WI38 (cell line): Measurements from ENCODE around the gene ROR2.

ENCODE experiments used
- H3K4me3 ChIP-seq: 2 replicates; pipeline ENCODE4 v1.5.1; 2011; ENCODE audit warnings: low read depth, mild to moderate bottlenecking, control low read depth, low read length
- CTCF ChIP-seq: IDR thresholded peaks from 2 replicates; pipeline ENCODE4 v1.5.1; 2012; ENCODE audit warnings: low read depth, mild to moderate bottlenecking, control low read depth, low read length

The ROR2 gene

GRCh38 chr9:91817106-91817492 lies 132.9 kb downstream of the ROR2 start:
- TF ChIP-seq CTCF, result no peak
- no peak overlapping the region for H3K4me3 ChIP-seq

GRCh38 chr9:91816356-91816755 lies 133.7 kb downstream of the ROR2 start:
- TF ChIP-seq CTCF, result no peak
- no peak overlapping the region for H3K4me3 ChIP-seq

GRCh38 chr9:91815896-91816295 lies 134.1 kb downstream of the ROR2 start:
- TF ChIP-seq CTCF, result no peak

GRCh38 chr9:91814753-91815152 lies 135.3 kb downstream of the ROR2 start:
- TF ChIP-seq CTCF, result no peak
- H3K4me3 ChIP-seq, result no peak overlapping the region

More at GRCh38 chr9:91815896-91816295, 134.1 kb downstream of the ROR2 start:
- H3K4me3 ChIP-seq, result no peak overlapping the region

GRCh38 chr9:91814201-91814600 lies 135.8 kb downstream of the ROR2 start:
- TF ChIP-seq CTCF, result no peak
- no peak overlapping the region for H3K4me3 ChIP-seq

GRCh38 chr9:91813176-91813795 lies 136.7 kb downstream of the ROR2 start:
- no peak overlapping the region for H3K4me3 ChIP-seq
- TF ChIP-seq CTCF, result no peak

GRCh38 chr9:91812191-91812590 lies 137.8 kb downstream of the ROR2 start:
- TF ChIP-seq CTCF, result no peak

More at GRCh38 chr9:91812191-91812590, 137.8 kb downstream of the ROR2 start:
- no peak overlapping the region for H3K4me3 ChIP-seq
